Hippocampal formation (tissue), 2 donors: ENCODE data around the gene RFX7.
"Not testable (repeated sequence)": the region's sequence is repeated elsewhere in the genome, so short reads cannot be mapped to it uniquely, and the experiment has no call there.

ENCODE experiments used
- DNase-seq, 2 donors: peaks; one replicate each; lab custom pipeline; 2025; lab: John Stamatoyannopoulos, UW

RFX7 gene

GRCh38 chr15:56243163-56244037, at the start of gene RFX7:
TSS of gene RFX7 (minus strand) at chr15:56243879. CDS start at chr15:56243285, 594 bp downstream.
- DNase-seq: peak; percentile 59 to 75

DNA sequence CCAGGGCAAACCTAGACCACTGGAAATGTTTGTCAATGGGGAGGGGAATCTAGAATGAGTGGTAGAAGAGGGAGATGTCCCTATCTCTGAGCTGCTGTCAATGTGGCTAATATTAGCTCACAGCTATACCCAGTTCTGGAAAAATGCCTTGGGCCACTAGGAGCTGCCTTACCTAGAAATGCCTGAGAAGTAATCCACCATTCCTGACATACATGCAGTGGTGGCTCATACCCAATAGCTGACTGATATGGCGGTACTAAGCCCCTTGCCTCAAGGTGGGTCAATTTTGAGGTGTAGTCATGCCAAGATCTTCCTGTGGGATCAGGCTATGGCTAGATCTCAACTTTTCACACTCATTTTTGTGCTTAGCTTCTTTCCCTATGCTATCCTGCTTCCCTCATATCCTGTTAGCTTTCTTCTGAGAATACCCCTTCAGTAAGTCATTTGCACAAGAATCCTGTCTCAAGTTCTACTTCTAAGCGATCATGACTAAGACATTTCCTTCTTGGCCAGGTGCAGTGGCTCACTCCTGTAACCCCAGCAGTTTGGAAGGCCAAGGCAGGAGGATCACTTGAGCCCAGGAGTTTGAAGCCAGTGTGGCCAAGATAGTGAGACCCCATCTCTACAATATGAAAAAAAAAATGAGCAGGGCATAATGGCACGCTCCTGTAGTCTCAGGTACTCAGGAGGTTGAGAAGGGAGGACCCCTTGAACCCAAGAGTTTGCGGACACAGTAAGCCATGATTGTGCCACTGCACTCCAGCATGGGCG, 49.1 kb upstream of the RFX7 start:
- no peak for DNase-seq

- DNase-seq: no peak
These were observed 48.1 kb upstream of the RFX7 start for GRCh38 chr15:56291741-56292140.

DNA sequence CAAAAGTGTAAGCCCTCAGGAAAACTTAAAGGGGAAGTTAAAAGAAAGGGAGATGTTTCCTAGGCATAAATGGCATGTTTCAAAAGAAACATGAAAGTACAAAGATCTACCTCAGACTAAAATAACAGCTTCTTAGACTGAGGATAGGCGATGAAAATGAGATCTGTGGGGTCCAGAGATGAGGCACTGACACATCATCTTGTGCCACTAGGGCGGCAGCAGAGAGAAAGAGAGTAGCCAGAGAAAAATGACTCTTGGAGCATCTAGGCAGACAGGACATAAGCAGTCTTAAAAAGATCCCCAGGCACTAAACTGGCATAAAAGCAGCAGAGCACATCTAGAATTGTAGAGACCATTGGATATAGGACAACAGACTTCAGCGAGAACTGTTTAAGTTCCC, 42.5 kb upstream of the RFX7 start:
- DNase-seq: no peak

- no peak for DNase-seq
These were observed 37.5 kb upstream of the RFX7 start for GRCh38 chr15:56281145-56281544.

GRCh38 chr15:56273724-56274123, 30.0 kb upstream of the RFX7 start:
- DNase-seq: no peak

GRCh38 chr15:56272454-56272853, 28.8 kb upstream of the RFX7 start:
- DNase-seq: no peak

DNA sequence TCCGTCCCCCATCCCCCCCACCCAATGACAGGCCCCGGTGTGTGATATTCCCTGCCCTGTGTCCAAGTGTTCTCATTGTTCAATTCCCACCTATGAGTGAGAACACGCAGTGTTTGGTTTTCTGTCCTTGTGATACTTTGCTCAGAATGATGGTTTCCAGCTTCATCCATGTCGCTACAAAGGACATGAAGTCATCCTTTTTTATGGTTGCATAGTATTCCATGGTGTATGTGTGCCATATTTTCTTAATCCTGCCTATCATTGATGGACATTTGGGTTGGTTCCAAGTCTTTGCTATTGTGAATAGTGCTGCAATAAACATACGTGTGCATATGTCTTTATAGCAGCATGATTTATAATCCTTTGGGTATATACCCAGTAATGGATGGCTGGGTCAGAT, 22.8 kb upstream of the RFX7 start:
- DNase-seq: not testable (repeated sequence)

DNA sequence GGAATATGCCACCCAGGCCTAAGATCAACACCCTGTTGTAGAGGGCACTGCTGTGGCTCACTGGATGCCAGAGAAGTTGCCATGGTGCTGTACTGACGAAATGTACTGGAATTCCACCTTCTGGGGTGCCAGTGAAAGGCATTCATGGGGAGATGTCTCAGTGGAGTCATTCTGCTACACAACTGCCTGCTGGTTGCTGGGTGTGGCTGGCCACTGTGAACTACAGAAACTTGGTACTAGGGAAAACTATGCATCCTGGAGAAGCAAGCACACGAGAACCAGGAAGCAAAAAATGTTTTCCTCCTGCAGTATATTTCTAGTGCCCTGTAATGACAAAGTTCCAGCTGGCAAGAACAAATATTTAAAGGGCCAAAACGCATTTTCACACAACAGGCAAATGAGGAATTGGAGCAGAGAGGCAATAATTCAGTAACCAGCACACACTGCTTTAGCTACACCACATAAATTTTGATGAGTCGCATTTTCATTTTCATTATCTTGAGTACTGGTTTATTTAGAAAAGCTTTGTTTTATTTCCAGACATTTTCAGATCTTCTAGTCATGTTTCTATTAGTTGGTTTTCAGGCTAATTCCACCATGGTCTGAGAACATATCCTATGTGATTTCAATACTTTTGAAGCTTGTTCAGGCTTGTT, 18.3 kb upstream of the RFX7 start:
- DNase-seq: no peak

DNA sequence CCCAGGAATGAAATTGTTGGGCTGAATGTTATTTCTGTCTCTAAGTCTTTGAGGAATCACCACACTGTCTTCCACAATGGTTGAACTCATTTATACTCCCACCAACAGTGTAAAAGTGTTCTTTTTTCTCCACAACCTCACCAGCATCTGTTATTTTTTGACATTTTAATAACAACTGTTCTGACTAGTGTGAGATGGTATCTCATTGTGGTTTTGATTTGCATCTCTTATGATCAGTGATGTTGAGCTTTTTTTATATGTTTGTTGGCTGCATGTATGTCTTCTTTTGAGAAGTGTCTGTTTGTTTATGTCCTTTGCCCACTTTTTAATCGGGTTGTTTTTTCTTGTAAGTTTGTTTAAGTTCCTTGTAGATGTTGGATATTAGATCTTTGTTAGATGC, 13.6 kb upstream of the RFX7 start:
- DNase-seq: not testable (repeated sequence)

- DNase-seq: no peak
These were observed 10.6 kb upstream of the RFX7 start for GRCh38 chr15:56254265-56254664.

DNA sequence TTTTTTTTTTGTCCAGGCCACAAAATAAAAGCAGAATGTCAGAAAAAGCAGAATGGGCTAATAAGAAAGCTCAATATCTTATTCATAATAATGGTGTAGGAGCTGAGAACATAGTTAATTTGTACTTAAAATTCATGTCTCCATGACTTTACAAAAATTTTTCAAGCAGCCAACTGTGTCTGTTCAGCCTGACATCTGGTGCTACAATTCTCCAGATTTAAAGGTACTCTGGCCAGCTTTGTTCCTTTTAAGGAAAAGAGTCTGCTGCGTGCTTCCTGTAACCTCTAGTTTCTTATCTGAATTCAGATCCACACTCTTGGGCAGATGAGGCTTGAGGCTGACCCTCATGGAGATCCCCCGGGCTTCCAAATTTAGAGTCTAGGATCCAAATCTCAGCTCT, 8.7 kb upstream of the RFX7 start:
- DNase-seq: peak in 1 of 2 donors; percentile 19

GRCh38 chr15:56251315-56252095, 7.8 kb upstream of the RFX7 start:
- no peak for DNase-seq

GRCh38 chr15:56250626-56251025, 6.9 kb upstream of the RFX7 start:
- DNase-seq: no peak

DNA sequence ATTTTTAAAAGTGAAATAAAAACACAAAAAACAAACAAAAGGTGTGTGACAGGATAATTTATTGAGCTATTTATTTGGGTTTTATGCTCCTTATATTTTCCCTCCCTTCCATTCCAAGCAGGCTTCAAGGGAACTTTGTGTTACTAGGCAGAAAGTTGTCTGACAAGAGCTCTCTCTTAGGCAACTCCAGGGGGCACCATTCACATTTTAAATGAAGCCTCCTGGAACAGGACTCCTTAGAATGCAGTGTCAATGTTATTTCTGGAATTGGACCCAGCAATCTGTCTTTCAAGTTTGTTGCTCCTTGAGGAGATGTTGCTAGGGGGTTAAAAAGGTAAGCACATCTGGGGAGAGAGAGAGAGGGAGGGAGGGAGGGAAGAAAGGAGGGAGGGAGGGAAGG, 5.4 kb upstream of the RFX7 start:
- no peak for DNase-seq

- DNase-seq: no peak
These were observed 4.8 kb upstream of the RFX7 start for GRCh38 chr15:56248311-56248992.

GRCh38 chr15:56247266-56247665, 3.6 kb upstream of the RFX7 start:
- no peak for DNase-seq

GRCh38 chr15:56245871-56246814, 2.5 kb upstream of the RFX7 start:
- peak; percentile 84 to 86 for DNase-seq

DNA sequence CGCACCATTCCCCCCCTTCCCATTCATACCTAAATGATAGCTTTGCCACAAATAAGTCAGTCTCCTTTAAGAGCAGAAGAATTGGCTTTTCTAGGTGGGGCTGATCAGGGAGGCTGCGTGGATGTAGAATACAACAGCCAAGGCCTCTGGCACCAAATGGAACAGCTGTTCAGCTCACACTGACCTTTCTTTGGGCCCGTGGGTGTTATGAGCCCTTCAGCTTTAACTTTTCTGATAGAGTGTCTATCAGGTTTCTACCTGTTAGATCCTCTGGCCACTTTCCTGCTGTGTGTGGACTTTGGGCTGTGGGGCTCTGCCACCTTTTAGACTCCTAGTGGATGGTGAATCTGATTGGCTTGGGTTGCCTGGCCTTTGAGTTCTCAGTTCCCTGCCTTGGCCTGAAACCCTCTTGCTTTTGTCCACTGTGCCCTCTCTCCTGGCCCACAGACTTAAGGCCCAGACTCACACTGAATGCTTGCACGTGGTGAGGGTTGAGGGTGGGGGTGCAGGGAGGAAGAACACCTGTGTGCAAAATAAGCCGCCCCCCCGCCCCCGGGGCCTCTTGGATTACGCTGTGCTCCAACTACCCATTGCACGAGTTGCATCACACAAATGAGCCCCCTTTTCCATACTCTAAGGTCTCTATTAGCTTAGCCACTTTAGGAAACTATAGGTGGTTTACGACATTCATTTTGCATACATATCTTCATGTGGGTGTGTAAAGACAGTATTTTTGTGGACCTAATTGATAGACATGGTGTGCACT, 1.3 kb upstream of the RFX7 start:
- no peak for DNase-seq
